Mononuclear cell (primary cell): ENCODE measurements around the gene ATP13A5. TPM values are rescaled to one million over a fixed set of nuclear protein-coding genes. Genes with fewer than 3 reads are reported as not detected.

Experiments
- H3K27me3 ChIP-seq: 2 replicates; pipeline ENCODE4 v1.6.0; 2011; ENCODE audit warnings: low read length, control low read depth; ENCODE audit not compliant: insufficient read depth
- H3K4me1 ChIP-seq: 2 replicates; pipeline ENCODE4 v1.5.1; 2011; ENCODE audit warnings: mild to moderate bottlenecking, low read length, control low read depth; ENCODE audit not compliant: insufficient read depth
- H3K4me3 ChIP-seq: 2 replicates; pipeline ENCODE4 v1.5.1; 2011; ENCODE audit warnings: mild to moderate bottlenecking, low read length, moderate library complexity
- H3K9me3 ChIP-seq: 2 replicates; pipeline ENCODE4 v1.5.1; 2011; ENCODE audit warnings: low read depth, mild to moderate bottlenecking, control low read depth, low read length
- total RNA-seq: library from RNA; depleted of rRNA; stranded (reverse); fragments of >200 nt; gene quantifications from one replicate; pipeline ENCODE4 v1.2.3, GENCODE V29; 2012

ATP13A5 gene
- total RNA-seq, 1 donor = not detected

DNA sequence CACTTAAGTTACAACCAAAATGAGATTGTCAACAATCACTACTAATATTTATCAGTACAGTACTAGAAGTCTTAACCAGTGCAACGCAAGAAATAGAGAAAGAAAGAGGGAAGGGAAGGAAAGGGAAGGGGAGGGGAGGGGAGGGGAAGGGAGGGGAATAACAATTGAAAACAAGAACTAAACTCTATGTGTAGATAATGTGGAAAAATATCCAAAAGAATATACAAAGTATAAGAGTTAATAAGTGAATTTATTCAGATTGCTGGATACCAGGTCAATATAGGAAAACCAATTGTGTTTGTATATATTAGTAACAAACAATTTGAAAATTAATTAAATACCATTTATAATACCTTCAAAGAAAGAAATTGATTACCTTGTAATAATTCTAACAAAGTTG, 10.7 kb downstream of the ATP13A5 start:
- Histone ChIP-seq H3K27me3 (no peaks in the 10 kb centered on the region), H3K9me3 (no peaks in the 10 kb centered on the region), H3K4me3 (no peak overlapping the region), H3K4me1 (no peaks in the 10 kb centered on the region)

DNA sequence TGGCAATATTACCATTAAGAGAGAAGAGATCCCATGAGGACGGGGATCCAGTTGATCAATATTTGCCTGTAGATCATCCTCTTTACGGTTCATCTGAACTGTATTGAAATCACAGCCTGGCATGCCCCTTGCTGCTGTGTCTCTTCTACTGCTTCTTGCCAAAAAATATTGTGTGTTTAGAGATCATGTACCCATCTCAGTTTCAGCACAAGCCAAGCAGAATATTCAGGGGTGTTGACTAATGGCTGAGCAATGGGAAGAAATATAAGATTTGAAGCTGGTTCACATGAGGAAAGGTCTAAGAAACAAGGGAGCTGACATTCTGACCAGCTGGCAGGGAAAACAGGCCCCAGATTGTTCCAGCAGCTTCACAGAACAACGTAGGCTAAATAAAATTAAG, 21.3 kb downstream of the ATP13A5 start:
- Histone ChIP-seq H3K27me3 (no peaks in the 10 kb centered on the region), H3K9me3 (no peaks in the 10 kb centered on the region), H3K4me1 (no peaks in the 10 kb centered on the region), H3K4me3 (no peak overlapping the region)

DNA sequence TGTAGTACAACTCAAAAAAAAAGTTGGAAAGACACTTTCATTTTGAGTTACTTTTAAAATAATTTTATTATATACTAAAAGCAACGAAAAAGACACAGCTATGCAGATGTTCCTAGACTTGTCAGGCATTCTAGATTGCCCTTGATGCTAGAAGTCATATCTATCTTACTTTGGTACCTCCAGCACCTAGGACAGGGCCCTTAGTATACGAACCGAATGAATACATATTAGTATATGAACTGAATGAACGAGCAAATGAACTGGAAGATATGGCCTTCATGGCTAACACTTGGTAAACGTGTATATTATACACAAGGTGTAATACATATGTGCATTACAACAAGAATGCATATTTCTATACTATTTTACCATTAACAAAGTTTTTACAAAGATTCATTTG, 24.1 kb downstream of the ATP13A5 start:
- Histone ChIP-seq H3K4me1 (no peaks in the 10 kb centered on the region), H3K4me3 (no peak overlapping the region), H3K9me3 (no peaks in the 10 kb centered on the region), H3K27me3 (no peaks in the 10 kb centered on the region)

DNA sequence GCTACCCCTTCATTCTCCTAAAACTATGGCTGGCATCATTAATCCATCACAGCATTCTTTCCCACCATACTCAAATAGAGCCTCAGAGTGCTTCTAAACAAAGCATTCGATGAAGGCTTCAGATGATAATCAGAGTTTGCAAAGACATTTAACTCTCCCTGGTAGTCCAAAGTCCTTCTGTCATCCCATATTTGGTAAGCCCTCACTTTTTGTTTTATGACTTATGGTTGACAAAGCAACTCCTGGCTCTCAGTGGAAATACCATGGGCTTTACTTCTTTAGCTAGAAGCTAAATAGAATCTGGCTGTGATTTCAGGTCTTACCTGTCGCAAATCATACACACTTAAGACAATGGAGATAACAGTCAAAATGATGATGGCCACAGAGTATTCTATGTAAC, 27.8 kb downstream of the ATP13A5 start:
- Histone ChIP-seq H3K27me3 (no peaks in the 10 kb centered on the region), H3K4me3 (no peak overlapping the region), H3K9me3 (no peaks in the 10 kb centered on the region), H3K4me1 (no peaks in the 10 kb centered on the region)

DNA sequence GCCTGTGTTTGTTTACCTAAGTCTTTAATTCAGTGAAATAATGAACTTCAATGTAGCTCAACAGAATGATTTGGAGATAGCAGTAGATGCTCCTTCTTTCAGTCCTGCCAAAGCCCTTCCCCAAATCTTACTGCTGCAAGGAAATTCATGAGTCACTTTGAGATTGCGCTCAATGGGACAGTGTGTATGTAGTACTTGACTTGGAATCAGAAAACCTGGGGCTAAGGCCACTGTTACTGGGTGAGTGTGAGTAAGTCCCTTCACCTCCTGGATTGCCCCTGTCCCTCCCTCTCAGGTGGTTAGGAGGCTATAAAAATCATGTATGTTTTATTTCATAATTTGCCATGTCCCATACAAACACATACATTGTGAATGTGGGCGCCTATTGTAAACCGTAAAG, 29.9 kb downstream of the ATP13A5 start:
- Histone ChIP-seq H3K4me1 (no peaks in the 10 kb centered on the region), H3K4me3 (no peak overlapping the region), H3K27me3 (no peaks in the 10 kb centered on the region), H3K9me3 (no peaks in the 10 kb centered on the region)

DNA sequence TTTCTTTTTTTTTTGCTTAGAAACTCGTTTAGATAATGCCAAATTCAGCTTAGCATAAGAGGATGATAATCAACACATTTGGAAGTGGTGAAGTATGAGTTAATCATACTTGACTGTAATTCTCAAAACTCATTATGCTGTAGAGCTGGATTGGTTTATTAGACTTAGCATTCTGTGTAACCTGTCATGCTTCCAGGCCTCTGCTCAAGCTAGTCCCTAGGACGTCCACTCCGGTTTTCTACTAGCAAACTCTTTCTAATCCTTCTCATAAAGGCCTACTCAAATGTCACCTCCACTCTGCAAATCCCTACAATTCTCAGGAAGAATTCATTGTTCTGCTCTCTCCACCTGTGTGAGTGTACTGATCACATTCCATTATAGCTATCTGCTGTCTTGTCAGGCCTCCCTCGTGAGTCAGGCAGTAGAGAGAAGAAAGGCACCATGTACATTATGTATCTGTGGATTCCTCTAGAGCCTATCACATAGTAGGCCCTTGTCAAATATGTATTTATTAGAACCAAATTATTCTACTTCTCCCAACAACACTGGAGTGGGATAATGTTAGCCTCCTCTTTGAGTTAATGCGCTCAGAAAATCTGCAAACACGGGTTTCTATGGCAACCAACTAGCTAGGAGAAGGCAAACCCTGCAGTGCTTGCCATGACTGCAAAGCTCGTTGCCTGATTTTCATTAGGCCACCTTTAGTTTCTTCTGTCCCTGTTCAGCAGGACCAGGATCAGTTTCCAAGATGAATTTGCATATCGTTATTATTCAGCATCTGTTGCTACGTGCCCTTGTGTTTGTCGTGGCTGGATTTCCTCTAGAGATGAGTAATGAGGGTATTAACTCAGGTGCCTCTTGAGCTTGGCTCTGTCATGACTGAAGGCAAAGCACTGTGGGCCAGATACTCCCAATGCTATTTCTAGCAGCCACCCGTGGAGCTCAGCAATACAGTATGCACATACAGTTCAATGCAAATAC, 30.7 kb downstream of the ATP13A5 start:
- Histone ChIP-seq H3K4me1 (no peaks in the 10 kb centered on the region), H3K27me3 (no peaks in the 10 kb centered on the region), H3K9me3 (no peaks in the 10 kb centered on the region), H3K4me3 (no peak overlapping the region)

DNA sequence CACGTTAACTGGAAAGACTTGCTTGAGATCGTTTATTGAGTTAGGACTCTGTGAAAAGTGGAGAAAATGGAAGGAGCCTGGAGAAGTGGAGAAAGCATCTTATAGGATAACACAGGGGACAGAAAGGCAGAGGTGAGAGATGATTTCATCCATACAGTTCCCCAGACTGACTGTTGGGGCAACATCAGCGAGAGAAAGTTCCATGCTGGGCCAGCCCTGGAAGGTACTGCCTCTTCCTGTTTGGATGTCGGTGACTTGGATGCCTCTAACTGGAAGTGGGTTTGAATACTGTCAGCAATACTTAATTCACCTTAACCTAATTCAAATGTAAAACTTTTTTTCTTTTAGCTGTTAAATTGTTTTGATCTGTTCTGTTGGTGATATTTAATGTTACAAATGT, 32.3 kb downstream of the ATP13A5 start:
- Histone ChIP-seq H3K4me3 (no peak overlapping the region), H3K9me3 (no peaks in the 10 kb centered on the region), H3K27me3 (no peaks in the 10 kb centered on the region), H3K4me1 (no peaks in the 10 kb centered on the region)

DNA sequence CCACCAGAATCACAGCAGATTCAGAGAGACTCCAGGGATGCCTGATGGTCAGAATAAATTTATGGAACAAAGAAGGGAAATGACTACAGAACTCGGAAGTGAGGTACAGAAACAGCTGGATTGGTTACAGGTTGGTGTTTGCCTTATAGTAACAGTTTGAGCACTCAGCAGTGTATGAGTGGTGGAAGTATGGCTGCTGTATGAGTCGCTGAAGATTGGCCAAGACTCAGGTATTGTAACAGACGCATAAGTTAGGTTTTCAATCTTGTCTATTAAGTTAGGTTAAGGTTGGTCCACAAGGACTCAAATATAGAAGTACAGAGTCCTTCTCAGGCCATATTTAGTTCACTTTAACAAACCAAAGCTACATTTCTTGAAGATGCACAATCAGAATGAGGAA, 33.1 kb downstream of the ATP13A5 start:
- Histone ChIP-seq H3K4me1 (no peaks in the 10 kb centered on the region), H3K9me3 (no peaks in the 10 kb centered on the region), H3K4me3 (no peak overlapping the region), H3K27me3 (no peaks in the 10 kb centered on the region)

DNA sequence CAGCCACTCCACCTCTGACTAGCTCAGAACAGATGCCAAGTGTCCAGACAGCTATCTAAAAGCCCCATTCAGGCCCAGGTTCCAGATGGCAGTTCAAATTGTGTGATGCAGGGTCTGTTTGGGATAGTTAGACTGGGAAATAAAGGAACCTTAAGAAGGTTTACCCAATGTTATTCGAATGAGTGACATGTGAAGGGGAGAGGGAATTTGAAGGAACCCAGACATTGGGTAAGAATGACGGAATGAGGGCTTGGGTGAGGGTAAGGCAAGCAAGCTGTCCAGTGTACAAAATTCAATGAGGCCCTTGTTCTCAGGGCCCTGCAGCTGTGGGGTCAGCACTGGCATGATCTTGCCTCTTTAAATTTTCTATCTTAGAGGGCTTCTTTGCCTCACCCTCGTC, 34.1 kb downstream of the ATP13A5 start:
- Histone ChIP-seq H3K4me3 (no peak overlapping the region), H3K4me1 (no peaks in the 10 kb centered on the region), H3K27me3 (no peaks in the 10 kb centered on the region), H3K9me3 (no peaks in the 10 kb centered on the region)

DNA sequence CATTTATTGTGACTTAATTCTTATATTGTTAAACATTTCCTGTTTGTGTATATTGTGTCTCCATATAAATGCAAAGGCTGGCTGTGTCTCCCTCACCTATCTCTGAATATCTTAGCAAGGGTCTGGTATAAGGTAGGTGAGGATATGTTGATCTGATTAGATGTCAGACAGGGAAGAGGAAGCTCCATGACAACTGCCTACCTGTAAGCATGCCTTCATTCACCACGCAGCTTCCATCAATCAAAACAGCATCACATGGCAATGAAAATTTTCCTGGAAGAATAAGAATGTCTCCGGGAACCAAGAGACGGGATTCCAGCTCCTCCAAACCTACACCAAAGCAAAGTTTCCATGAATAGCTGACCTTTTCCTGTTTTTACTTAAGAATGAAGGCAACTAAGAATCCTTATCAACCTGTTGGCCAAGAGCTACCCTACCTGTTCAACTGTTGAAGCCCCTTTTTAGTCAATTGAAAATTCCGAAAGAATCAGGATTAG, 34.8 kb downstream of the ATP13A5 start:
- no peaks in the 10 kb centered on the region for H3K9me3 ChIP-seq
- no peaks in the 10 kb centered on the region for H3K4me1 ChIP-seq
- no peak overlapping the region for H3K4me3 ChIP-seq
- no peaks in the 10 kb centered on the region for H3K27me3 ChIP-seq

DNA sequence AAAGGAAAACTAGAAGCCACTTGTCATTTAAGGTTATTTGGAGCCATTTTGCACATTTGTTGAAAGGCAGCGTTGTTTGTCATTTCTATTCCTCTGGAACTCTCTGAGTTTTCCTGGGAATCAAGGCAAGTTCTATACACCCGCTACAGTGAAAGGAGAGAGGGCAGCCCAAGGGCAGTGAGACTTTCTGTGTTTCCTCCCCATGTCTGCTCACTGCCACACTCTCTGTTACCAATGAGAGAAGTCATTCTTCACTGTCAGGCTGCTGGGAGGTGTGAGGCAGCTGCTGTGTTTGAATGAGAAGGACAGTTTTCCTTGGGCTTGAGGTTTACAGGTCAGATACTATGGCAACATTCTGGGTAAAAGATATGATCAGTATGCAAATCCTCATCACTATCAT, 36.0 kb downstream of the ATP13A5 start:
- Histone ChIP-seq H3K9me3 (no peaks in the 10 kb centered on the region), H3K4me1 (no peaks in the 10 kb centered on the region), H3K27me3 (no peaks in the 10 kb centered on the region), H3K4me3 (no peak overlapping the region)

DNA sequence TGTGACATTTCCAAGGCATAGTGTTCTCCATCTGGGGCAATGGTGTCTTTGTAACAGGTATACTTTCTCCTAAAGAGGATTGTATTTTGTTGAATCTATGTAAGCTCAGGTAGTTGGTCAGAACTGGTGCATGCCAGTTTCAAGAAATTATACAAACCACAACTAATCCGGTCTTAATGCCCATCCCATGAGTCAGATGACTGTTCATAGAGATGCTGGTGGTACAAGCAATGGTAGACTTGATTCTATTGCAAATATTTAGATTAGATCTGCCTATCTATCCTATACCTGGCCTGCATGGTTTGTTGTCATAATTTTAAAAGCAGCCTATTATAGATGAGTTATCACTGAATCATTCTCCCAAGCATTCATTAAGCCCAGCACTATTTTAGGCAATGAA, 43.5 kb downstream of the ATP13A5 start:
- no peak overlapping the region for H3K4me3 ChIP-seq
- no peaks in the 10 kb centered on the region for H3K27me3 ChIP-seq
- H3K9me3 ChIP-seq = no peaks in the 10 kb centered on the region
- H3K4me1 ChIP-seq = no peaks in the 10 kb centered on the region

DNA sequence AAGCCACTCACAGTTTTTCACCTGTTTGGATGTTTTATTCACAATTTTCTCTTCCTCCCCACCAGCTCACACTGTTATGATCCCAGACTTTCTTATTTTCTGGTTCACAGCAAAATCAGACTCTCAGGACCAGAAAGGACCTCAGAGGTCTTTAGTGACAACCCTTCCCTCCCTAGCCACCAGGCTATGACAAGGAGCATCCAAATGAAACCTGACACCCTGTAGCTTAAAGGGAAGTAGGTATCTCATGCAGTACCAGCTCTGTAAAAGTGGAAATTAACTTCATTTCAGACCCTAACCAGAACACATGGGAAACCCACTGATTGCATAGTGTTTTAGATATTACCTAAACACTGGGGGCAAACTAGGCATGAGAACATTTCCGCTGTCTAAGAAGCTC, 45.3 kb downstream of the ATP13A5 start:
- Histone ChIP-seq H3K27me3 (no peaks in the 10 kb centered on the region), H3K9me3 (no peaks in the 10 kb centered on the region), H3K4me1 (no peaks in the 10 kb centered on the region), H3K4me3 (no peak overlapping the region)

DNA sequence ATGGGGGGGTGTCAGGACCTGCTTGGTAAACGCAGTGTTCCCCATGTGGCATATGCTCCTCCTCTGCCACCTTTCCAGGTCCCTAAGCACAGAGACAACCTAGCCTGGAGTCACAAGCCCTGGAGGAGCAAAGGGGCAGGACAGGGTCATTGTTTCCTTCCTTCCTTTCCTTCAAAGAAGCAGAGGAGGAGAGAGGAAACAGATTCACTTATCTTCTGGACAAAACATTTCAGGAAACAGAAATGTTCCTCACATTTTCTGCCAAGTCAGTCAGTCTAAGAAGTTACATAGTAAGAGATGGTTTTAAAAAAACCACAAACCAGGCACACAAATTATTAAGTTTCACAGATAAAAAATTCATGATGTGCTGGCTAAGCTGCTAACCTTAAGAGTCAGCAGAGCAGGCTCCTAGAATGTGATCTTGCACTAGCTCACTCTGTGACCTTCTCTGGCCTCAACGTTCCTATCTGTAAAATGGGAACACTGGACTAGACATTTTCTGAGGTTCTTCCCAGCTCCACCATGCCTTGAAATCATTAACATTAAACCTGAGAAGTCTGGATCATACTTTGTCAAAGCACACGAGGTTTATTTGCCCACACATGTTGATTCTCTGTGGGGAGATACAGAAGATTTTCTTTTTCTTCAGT, 47.9 kb downstream of the ATP13A5 start:
- H3K9me3 ChIP-seq = no peaks in the 10 kb centered on the region
- H3K4me1 ChIP-seq = no peaks in the 10 kb centered on the region
- no peaks in the 10 kb centered on the region for H3K27me3 ChIP-seq
- no peak overlapping the region for H3K4me3 ChIP-seq

DNA sequence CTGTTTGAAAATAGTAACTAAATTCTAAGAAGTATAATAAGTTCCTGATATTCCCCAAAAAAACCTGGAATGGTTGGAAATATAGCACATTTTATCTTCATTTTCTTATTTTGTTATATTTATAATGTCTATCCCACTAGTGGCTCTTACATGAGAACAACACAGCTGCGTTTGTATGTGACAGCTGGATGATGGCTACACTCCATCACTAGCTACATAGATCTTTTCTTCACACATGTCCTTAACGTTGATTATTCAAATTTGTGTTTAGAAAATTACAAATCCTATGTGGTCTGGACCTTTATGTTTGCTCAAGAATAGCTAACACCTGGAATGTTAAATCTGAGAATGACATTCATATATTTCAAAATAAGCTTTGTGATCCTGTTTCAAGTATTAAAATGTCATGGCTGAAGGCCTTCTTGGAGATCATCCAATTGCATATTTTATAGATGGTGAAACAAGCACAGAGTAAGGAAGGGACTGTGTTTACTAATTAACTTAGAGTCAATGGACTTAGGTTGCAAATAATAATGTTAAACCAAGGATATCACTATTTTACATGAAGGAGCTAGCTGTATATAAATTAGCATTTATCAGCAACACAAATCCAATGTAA, 60.8 kb downstream of the ATP13A5 start:
- H3K4me1 ChIP-seq = no peaks in the 10 kb centered on the region
- no peaks in the 10 kb centered on the region for H3K9me3 ChIP-seq
- H3K27me3 ChIP-seq = no peaks in the 10 kb centered on the region
- H3K4me3 ChIP-seq = no peak overlapping the region
